Right atrium auricular region (tissue), 2 donors: ENCODE results near the gene IBA57. TPM values are rescaled to one million over a fixed set of nuclear protein-coding genes. Genes with fewer than 3 reads are reported as not detected.

Experiments used
- DNase-seq: peaks from one replicate; pipeline ENCODE4 v3.0.0-alpha.2; 2019; ENCODE audit warnings: low spot score
- H3K27ac ChIP-seq, 2 donors: fragments of 200-600 bp; sonication (generic); 1 replicate in 1 of 2; 2 replicates in 1 of 2; pipeline ENCODE4 v1.5.1; 2016 to 2019
- H3K27me3 ChIP-seq, 2 donors: fragments of 200-600 bp; sonication (generic); one replicate each; pipeline versions ENCODE4 v1.5.1 to v1.6.0; 2017 to 2019
- H3K36me3 ChIP-seq: fragments of 200-600 bp; sonication (generic); one replicate; pipeline ENCODE4 v1.5.1; 2016
- H3K4me1 ChIP-seq, 2 donors: fragments of 200-600 bp; sonication (generic); one replicate each; pipeline versions ENCODE4 v1.5.1 to v1.6.0; 2017 to 2019
- H3K4me3 ChIP-seq, 2 donors: fragments of 200-600 bp; sonication (generic); 1 replicate in 1 of 2; 2 replicates in 1 of 2; pipeline ENCODE4 v1.5.1; 2017 to 2019; ENCODE audit warnings: mild to moderate bottlenecking in 1 of 2, moderate library complexity in 1 of 2
- H3K9me3 ChIP-seq, 2 donors: fragments of 200-600 bp; sonication (generic); one replicate each; pipeline ENCODE4 v1.5.1; 2019
- total RNA-seq, 2 donors: library from RNA; depleted of rRNA; stranded (reverse); fragments of >200 nt; gene quantifications; one replicate each; pipeline ENCODE4 v1.1.0, GENCODE V29; 2016
- TF ChIP-seq, protein P1 (sequence below), 2 donors: fragments of 200-600 bp; sonication (generic); IDR thresholded peaks; one replicate each; pipeline ENCODE4 v1.5.1; 2019; ENCODE audit warnings: antibody characterized with exemption in 2 of 2

The IBA57 gene
- total RNA-seq, 2 donors from 2014 or later, result 6.7 to 7.1 TPM

DNA sequence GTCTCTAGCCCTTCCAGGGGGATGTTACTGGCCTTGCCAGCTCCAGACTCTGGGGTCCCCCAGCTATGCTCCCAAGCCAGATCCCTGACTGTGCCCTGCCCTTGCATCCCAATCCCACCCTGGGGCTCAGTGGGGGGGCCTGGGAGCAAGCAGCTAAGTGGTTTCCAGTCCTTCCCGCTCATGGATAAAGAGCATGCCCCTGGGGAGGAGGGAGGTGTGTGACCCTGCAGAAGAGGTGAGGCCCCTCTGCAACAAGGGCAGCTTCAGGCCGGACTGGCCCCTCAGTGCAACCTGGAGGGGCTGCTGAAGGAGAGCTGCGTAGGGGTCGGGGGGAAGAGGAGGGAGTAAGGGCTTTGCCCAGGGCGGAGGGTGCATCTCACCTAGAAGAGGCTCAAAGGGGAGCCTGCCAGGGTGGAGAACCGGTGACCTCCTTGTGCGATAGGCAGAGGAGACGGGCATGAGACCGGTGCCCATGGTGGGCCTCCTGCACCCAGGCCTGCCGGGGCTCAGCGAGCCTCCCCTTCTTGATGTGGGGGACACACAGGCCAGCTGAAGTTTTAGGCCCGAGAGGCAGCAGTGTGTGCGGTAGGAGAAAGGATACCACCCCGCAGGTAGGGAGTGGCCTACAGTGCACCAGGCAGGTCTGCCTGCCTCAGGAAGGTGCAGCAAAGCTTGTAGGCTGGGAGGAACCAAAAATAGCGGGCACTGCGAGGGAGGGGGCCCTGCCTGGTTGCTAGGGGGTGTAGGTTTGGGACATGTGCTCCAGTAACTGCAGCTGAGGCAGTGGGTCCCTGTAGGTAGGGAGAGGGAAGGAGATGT, 45.3 kb downstream of the IBA57 start:
- no peaks in the 10 kb centered on the region for H3K27me3 ChIP-seq
- peak overlapping the region; percentile 11 to 60 for H3K4me3 ChIP-seq
- peaks cover 18% of the 10 kb centered on the region for H3K36me3 ChIP-seq
- H3K4me1 ChIP-seq, result peaks cover 0 to 71% of the 10 kb centered on the region in 2 donors
- TF ChIP-seq, protein P1, sequence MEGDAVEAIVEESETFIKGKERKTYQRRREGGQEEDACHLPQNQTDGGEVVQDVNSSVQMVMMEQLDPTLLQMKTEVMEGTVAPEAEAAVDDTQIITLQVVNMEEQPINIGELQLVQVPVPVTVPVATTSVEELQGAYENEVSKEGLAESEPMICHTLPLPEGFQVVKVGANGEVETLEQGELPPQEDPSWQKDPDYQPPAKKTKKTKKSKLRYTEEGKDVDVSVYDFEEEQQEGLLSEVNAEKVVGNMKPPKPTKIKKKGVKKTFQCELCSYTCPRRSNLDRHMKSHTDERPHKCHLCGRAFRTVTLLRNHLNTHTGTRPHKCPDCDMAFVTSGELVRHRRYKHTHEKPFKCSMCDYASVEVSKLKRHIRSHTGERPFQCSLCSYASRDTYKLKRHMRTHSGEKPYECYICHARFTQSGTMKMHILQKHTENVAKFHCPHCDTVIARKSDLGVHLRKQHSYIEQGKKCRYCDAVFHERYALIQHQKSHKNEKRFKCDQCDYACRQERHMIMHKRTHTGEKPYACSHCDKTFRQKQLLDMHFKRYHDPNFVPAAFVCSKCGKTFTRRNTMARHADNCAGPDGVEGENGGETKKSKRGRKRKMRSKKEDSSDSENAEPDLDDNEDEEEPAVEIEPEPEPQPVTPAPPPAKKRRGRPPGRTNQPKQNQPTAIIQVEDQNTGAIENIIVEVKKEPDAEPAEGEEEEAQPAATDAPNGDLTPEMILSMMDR (IDR thresholded peaks at IDR 0.05), result no peak
- H3K27ac ChIP-seq, result peak overlapping the region; percentile 95 to 97
- DNase-seq, result peak; percentile 50
- H3K9me3 ChIP-seq, result no peaks in the 10 kb centered on the region

DNA sequence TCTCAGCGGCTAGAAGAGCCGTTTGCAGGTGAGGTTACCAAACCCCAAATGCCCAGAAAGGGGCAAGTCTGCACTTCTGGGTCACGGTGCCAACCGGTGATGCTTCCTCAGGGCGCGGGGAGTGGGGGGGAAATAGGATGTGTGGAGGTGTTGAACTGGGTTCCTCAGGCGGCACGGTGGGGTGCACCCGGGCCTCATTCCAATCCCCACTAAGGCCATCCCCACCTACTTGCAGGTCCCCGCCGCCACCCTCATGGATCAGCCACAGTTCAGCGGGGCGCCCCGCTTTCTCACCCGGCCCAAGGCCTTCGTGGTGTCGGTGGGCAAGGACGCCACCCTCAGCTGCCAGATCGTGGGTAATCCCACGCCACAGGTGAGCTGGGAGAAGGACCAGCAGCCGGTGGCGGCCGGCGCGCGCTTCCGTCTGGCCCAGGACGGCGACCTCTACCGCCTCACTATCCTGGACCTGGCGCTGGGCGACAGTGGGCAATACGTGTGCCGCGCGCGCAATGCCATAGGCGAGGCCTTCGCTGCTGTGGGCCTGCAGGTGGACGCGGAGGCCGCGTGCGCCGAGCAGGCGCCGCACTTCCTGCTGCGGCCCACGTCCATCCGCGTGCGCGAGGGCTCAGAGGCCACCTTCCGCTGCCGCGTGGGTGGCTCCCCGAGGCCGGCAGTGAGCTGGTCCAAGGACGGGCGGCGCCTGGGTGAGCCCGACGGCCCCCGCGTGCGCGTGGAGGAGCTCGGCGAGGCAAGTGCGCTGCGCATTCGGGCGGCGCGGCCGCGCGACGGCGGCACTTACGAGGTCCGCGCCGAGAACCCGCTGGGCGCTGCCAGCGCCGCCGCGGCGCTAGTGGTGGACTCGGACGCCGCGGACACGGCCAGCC, 46.2 kb downstream of the IBA57 start:
- TF ChIP-seq, protein P1 (IDR thresholded peaks at IDR 0.05), result no peak
- Histone ChIP-seq H3K27ac (peak overlapping the region; percentile 95 to 97), H3K9me3 (no peaks in the 10 kb centered on the region), H3K4me1 (peaks cover 0 to 64% of the 10 kb centered on the region in 2 donors), H3K36me3 (peaks cover 22% of the 10 kb centered on the region), H3K27me3 (no peaks in the 10 kb centered on the region), H3K4me3 (no peak overlapping the region)
- DNase-seq, result peak; percentile 58

DNA sequence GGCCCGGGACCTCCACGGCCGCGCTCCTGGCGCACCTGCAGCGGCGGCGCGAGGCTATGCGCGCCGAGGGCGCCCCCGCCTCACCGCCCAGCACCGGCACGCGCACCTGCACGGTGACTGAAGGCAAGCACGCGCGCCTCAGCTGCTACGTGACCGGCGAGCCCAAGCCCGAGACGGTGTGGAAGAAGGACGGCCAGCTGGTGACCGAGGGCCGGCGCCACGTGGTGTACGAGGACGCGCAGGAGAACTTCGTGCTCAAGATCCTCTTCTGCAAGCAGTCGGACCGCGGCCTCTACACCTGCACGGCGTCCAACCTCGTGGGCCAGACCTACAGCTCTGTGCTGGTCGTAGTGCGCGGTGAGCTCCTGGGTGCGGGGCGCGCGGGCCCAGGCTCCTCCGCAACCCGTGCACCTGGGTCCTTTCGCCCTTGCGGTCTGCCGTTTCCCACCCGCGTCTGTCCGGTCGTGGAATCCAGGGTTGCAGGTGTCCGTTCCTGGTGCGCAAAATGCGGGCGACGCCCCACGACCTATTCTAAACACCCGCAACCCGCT, 46.9 kb downstream of the IBA57 start:
- peak overlapping the region; percentile 50 to 85 for H3K27ac ChIP-seq
- DNase-seq, result peak; percentile 55
- peak overlapping the region in 1 of 2 donors; percentile 49 for H3K4me3 ChIP-seq
- no peaks in the 10 kb centered on the region for H3K9me3 ChIP-seq
- H3K4me1 ChIP-seq, result peaks cover 0 to 57% of the 10 kb centered on the region in 2 donors
- H3K27me3 ChIP-seq, result no peaks in the 10 kb centered on the region
- TF ChIP-seq, protein P1 (IDR thresholded peaks at IDR 0.05), result no peak
- peaks cover 28% of the 10 kb centered on the region for H3K36me3 ChIP-seq

DNA sequence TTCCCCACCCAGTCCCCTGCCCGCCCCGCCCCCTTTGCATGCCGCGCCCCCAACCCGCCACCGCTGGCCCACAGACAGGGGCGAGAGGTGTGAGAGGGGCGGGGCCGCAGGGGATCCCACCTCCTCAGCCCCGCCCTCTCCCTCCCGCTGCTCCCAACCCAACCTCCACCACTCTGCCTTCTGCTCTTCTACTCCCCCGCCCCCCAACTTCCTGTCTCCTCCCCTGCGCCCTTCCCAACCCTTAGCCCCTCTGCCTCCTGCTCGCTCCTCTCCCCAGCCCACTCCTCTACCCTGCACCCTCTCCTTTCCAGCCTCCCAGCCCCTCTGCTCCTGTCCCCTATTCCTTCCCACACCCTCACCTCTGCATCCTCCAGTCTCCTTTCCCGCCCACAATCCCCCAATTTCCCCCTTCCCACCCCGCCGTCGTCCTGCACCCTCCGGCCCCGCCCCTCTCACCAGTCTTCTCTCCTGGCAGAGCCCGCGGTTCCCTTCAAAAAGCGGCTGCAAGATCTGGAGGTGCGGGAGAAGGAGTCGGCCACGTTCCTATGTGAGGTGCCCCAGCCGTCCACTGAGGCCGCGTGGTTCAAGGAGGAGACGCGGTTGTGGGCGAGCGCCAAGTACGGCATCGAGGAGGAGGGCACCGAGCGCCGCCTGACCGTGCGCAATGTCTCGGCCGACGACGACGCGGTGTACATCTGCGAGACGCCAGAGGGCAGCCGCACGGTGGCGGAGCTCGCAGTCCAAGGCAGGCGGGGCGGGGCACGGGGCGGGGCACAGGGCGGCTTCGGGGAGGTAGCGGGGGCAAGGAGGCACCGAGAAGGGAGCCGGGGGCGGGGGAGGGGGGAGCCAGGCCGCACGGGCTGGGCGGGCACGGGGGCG, 47.6 kb downstream of the IBA57 start:
- Histone ChIP-seq H3K4me3 (peak overlapping the region; percentile 30 to 49), H3K27ac (peak overlapping the region; percentile 50 to 85), H3K9me3 (no peaks in the 10 kb centered on the region), H3K4me1 (peaks cover 0 to 54% of the 10 kb centered on the region in 2 donors), H3K36me3 (peaks cover 35% of the 10 kb centered on the region), H3K27me3 (no peaks in the 10 kb centered on the region)
- TF ChIP-seq, protein P1 (IDR thresholded peaks at IDR 0.05), result peak; percentile 17 to 71
- DNase-seq, result peak; percentile 68
